ENCODE results near the gene CXCR5.

CXCR5 gene

DNA sequence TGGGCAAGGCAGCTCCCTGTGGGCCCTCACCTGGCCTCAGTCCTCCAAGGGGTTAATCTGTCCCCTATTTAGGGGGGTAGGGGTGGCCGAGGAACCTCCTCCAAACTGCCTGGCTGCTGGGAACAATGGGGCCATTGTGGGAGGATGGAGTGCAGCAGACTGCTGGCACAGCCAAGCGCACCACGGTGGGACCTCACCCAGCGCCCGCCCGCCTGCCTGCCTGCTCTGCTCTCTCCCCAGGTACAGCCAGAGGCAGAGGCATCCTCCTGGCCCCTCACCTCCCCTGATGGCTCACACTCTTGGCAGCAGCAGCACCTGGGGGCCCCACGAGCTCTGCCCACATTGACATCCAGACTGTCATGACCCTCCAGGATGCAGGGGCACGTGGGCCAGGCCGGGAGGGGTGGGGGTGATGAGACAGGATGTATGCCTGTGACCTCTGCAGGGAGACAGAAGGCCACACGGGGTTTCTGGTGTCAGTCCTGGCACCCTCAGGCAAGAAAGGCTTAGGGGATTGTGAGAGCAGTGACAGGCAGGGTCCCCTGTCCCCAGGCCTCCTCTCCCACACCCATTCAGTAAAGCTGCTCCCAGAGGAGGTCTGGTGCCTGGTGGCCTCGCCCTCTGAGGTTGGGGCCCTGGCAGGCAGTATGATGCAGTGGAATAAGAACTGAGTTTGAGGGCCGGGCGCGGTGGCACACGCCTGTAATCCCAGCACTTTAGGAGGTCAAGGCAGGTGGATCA, 30.7 kb downstream of the CXCR5 start:
- DNase-seq: no peak

DNA sequence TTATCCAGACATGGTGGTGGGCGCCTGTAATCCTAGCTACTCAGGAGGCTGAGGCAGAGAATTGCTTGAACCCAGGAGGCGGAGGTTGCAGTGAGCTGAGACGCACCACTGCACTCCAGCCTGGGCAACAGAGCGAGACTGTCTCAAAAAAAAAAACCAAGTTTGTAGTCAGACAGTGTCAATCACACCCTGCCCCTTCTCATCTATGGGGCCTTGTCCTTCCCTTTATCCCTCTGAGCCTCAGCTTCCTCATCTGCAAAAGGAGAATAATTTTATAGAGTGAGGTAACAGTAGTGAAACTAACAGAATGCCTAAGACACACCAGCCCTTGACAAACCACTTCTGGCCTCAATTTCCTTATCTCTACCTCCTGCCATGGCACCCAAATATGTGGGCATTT, 31.3 kb downstream of the CXCR5 start:
- DNase-seq: no peak

DNA sequence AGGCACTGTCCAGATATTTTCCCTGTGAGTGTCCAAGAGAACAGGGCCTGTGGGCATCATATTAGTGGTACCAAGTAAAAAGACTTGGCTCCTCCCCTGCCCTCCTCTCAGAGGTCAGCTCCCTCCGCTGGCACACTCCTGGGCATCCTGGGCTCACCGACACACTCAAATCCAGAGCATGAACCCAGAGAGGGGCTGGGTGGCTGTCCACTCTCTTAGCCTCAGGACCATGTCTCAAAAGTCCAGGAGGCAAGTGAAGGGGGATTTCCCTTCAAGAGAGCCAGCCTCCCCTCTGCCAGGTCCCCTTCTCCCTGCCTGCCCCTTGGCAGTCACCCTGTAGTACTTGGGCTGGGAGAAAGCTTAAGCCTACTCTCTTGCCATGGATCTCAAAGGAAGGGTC, 31.7 kb downstream of the CXCR5 start:
- DNase-seq: no peak

DNA sequence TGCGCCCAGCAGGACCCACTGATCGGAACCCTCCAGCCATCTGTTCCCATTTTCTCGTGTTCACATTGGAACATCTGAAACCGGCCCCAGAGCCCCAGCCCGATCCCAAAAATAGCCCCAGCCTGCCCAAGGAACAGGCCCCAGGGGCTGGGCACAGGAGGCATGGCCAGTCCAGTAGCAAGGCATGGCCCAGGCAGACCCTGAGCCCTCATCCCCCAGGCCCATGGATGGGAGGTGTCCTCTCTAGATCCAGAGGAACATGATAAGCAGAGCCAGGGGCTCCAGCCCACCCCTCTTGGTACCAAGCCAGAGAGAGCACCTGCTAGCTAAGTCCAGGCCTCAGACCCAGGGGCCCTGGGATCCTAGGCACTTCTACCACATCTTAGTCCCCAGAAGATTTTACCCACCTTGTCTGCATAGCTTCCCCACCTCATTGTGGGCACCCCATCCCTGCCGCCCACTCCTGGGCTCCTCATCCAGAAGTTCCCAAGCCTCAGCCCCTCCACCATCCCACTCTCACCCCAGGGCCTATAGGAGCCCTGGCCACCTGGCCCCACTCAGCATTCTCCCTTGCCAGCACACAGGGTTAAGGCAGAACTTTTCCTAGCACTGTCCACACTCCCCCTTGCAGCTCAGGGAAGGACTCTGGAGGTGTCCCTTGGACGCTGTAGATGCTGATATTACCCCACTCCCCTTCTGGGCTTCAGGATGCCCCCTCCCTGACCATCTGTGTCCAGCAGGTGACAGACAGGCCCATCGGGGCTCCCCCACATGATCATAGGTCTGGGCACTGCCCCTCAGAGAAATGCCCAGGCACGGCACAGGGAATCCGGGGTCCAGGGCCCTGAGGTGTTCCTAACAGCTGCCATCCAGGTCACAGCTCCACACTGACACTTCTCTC, 32.5 kb downstream of the CXCR5 start:
- no peak for DNase-seq

DNA sequence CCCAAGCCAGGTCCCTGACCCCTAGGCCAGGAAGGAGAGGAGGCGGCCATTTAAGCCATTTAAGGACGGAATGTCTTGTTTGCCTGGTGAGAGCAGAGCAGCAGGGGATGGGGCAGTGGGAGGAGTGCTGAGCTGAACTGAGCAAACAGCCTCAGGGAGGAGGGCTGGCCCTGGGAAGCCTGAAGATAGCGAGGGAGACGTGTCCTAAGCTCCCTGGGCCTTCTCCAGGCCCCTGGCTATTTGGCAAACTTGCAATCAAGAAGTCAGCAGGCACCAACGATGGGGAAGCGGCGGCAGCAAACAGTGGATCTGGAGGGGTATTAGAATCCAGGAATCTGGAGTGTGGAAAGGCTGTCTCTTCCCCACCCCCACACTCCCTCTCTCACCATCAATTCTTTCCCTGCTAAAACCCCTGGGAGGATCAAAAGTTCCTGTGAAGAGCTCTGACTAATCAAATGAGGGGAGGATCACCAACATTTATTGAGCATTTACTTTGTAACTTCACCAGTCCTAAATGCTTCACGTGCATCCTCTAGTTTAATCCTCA, 33.2 kb downstream of the CXCR5 start:
- no peak for DNase-seq

DNA sequence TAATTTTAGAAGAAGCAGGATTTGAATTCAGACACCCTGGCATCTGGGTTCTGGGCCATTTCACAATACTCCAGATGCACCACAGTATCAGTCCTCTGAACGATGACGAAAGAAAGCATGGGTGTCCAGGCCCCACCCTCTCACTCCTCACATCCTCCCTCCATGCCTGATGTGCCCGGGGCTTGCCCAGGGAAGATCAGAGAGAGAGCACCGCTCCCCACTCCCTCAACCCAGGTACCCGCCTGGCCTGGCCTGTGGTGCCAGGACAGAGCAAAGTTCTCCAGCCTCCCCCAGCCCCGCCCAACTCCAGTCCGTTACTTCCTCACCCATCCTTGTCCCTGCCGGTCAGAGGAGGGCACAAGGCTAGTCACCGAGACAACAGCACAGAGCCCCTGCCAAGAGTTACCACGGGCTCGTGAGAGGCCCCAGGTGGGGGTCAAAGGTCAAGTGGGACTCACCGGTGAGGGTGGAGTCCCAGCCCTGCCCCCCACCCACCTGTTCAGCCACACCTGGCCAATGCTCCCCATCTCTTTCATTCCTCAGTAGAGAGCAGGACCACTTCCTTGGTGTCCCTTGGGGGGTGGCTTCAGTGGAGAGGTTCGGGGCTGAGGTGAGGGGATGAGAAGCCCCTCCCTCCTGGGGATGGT, 33.9 kb downstream of the CXCR5 start:
- DNase-seq: no peak

DNA sequence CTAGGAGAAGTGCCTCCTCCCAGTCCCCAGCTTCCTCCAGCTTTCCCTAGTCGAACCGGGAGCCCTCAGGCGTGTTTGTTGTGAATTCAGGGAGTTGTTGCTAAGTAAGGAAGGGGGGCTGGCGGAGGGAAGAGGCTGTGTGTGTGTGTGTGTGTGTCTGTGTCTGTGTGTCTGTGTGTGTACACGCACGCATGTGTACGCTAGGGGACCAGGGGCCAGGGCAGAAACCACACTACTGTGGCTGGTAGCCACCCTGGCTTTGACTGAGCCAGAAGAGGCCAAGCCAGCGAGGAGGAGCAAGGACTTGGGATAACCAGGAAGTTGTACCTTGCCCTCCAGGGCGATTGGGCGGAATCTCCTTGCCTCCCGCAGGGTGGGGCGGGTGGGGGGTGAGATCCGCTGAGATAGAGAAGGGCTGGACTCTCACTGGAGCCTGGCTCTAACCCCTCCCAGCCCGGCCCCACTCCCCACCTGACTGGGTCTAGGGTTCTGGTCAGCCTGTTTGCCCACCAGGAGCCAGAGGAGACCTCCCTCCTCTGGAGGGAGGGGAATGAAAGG, 34.5 kb downstream of the CXCR5 start:
- DNase-seq: no peak

DNA sequence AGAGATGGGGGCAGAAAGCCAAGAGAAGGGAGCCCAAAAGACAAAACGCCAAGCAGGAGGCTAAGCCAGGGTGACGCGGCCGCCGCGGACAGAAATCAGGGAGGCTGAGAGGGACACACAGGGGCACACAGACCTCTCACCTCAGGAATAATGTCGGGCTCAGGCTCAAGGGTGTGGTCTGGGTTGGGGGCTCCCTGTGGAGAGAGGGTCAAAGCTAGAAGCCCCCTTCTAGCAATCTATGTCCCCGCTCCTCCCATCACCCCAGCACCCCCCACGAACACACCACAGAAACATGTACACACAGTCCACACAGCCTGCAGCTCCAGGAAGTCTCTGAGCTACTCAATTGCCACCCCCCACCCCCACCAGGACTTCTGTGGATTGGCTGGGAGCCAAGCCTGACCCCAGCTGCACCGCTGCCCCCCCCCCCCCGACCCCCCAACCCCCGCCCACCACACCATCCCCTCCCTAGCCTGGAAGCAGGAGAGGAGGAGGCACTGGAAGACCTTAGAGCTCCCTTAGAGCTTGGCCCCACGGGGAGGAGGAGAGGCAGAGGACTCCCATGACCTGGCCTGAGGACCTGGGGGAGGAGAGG, 35.1 kb downstream of the CXCR5 start:
- DNase-seq: no peak

DNA sequence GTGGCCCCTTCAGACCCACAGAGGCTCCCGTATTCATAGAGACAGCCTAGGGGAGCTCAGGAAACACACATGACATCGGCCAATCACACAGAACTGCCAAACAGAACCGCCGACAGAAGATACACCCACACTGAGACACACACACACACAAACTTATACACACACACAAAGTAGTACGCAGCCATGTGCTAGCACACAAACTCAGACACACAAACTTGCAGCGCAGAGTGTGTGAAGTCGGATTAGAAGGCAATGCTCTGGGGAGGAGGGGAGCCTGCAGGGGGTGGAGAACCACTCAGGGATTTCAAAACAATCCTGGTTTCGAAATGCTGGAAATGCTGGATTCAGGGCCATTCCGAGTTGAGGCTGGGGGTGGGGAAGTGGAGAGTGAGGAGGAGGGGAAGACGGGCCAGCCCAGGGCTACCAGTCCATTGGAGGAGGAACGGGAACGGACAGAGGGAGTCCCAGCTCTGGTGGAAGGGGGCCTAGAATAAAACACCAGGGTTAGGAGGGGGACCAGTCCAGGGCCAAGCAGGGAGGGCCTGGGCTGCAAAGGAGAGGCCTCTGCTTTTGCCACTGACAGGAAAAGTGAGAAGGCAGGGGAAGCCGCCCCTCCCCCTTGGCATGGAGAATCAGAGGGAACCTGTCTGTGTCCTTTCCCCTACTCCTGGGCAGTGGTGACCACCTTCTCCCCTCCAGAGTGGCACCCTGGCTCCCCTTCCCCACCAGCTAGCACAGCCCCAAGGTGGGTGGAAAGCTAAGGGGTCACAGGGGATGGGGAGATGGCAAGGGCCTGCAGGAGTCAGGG, 37.6 kb downstream of the CXCR5 start:
- no peak for DNase-seq

DNA sequence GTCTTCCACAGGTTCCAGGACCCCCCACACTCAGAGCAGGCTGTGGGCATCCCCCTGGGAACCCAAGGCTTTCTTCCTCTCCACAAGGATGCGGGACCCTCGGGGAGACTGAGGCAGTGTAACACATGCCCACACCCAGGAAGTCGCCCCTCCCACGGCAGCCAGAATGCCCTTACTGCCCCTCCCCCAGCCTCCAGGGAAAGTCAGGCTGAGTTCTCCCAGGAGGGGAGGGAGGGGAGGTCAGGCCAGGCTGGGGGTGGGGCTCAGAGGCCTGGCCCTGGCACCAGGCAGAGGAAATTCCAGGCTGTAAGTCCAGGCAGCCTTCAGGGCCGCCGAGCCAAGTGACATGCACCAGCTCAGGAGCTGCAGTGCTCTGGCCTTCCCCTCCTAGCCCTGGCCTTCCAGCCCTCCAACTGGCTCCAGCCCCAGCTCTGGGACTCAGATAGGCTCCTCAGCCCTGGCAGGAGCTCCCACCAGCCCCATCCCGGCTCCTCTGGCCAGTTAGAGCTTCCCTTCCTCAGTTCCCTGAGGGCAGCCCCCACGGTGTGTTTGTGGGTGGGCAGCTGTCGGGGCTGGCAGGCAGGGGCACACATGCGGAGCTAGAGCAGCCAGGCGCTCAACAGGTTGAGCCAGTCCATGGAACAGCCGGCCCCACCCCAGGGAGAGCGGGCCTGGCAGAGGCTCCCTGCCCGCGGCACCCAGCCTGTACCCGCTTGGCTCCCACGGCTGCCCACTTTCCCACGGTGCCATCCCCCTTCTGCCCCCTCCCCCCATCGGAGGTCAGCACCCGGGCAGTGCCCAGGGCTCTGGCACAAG, 38.4 kb downstream of the CXCR5 start:
- no peak for DNase-seq

DNA sequence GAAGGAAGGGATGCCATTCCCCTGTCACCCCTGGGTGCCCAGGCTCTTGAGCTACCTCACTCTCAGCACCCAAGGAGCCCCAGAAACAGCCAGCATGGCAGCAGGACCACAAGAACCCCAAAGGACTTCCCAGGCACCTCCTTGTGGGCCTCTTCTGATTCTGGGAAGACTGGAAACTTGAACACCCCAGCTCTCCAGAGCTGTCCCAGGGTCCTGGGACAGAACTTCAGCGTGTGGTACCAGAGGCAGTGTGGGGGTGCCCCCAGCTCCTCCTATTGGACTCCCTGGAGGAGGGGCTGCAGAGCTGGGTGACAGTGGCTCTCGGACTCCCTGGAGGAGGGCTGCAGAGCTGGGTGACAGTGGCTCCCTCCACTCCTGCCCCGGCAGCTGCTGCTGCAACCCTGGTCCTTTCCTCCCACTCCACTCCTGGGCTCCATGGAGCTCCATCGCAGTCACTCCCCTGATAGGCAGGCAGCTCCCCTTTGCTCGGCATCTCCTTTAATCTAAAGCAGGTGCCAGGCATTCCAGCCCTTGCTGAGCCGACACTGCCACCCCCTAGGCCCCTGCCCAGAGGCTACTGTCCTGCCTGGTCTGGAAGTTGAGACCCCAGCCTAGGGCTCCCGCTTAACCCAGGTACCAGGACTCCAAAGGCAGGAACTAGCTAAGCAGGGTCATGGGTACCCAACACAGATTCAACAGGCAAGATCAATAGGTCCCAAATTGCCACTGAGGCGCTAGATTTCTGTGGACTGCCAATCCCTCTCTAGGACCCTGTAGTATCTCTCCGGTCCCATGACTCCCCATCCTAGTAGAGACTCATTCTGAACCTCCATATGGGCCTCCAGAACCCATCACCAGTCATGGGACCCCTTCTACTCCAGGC, 39.3 kb downstream of the CXCR5 start:
- no peak for DNase-seq

DNA sequence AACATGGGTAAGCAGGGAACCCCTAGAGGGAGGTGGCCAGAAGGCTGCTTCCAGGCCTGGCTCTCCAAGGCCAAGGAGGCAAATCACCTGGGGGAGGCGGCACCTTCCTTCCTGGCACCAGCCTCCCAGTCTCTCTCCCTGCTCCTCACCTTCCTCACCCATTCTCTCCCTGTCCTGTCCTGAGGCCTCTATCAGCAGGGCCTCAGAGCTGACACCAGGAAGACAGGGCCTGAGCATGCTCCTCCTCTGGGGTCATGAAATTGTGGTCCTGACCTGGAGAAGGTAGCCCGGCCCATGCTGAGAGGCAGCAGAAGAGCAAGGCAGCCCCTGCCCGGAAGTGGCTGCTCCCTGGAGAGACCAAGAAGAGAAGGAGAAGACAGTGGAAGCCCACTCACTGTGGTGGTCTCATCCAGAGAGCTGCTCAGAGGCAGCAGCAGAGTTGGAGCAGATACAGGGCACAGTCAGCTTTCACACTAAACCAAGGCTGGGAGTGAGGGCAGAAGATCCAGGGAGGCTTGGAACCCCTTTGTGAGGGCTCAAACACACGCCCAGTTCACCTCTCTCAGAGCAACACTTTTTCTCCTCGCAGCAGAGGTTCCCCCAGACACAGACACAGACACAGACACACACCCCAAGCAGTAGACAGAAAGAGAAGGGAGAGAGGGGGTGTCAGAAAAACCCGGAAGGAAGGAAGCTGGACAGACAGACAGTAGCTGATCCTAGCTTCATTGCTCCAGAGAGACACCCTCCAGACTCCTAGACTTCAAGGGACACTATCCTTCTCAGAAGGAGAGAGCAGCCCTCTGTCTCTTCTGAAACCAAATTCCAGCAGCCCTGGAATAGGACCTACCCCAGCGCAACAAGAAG, 40.3 kb downstream of the CXCR5 start:
- DNase-seq: no peak

DNA sequence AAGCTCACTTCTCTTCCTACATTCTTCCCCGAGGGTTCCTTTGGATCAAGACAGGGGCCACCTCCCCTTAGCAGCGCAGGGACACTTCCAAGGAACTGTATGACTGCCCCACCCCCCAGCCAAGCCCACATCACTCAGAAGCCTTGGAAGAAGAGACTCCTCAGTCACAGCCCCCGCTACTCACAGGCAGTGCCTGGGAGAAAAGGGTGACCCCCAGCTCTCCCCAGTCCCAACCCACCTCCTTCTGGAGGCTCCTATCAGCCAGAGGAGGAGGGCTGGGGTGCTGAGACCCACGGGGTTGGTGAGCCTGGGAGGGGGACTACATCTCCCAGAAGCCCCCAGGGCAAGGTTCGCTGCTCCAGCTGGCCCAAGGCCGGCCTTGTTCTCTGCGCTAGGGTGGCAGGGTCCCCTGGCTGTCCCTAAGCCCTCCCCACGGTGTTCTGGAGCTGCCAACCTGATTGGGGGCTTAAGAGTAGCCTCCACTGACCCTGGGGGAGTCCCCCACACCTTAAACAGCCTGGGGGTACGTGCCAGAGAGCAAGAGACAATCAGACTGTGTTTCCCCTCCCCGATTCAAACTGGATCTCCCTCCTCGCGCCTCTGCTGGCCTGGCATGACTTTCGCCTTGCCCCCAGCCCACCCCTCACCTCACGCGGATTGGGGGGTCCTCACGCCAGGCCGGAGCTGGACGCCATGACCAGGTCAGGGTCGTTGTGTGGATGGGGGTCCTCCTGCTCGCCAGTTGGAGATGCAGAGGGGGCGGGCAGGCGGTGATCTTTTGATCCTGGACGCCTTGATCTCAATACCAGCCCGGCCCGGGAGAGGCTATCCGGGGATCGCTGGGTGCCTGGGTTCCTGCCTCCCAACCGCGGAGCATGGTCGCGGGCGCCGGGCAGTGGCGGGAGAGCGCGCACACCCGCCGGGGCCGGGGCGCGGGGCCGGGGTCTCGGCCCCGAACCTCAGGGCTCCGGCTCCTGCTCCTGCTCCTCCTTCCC, 41.2 kb downstream of the CXCR5 start:
- peak; percentile 47 to 48 for DNase-seq

DNA sequence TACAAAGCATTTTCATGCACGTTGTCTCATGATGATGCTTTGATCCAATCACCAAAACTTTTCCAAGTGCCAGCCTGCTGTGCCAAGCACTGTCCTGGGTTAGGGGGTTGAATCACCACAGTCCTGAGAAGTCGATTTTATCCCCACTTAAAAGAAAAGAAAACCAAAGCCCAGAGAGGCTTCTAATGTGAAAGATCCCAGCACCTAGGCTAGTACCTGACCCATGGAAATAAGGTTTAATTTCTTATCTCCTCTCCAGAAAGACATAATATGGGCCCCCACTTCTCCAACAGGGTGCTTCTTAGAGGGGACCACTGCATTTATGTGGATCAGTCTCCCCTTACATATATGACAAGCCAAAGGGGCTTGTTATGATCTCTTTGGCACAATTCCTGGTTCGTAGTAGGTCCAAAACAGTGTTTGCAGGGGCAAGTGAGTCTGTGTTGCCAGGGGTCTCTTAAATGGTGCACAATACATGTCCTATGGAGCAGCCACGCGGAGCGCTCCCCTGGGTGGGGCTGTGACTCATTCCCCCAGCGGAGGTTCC, 43.9 kb downstream of the CXCR5 start:
- no peak for DNase-seq

DNA sequence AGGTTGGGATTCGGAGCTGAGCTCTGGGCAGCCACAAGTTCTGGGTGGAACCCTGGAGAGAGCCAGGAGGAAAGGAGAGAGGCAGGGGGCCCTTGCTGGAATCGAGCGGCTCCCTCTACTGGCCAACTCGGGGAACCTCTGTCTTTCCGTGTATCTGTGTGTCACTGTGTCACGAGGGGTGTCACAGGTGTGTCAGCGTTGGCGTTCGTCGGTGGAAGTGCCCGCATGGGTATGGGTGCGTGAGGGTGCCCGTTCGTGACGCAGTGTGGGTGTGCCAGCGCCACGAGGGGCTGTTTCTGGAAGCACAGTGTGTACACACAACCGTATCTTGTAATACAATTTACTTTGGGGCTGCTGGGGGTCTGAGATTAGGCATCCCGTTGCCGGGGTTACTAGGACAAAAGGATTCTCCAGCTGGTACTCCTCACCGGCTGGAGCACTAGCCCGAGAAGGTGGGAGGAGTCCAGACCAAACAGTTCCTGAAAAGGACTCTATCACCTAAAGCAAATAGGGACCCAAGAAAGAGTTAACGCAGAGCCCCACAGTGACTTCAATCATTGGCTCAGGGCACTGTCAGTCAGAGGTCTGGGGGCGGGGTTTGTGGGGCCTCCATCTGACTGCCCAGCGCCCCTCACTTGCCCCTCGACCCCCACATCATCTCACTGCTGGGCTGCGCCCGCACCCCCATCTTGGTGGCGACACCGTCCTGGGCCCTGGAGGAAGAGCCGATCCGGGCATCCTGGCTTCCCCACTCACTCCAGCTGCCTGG, 44.6 kb downstream of the CXCR5 start:
- DNase-seq: peak; percentile 77 to 88

DNA sequence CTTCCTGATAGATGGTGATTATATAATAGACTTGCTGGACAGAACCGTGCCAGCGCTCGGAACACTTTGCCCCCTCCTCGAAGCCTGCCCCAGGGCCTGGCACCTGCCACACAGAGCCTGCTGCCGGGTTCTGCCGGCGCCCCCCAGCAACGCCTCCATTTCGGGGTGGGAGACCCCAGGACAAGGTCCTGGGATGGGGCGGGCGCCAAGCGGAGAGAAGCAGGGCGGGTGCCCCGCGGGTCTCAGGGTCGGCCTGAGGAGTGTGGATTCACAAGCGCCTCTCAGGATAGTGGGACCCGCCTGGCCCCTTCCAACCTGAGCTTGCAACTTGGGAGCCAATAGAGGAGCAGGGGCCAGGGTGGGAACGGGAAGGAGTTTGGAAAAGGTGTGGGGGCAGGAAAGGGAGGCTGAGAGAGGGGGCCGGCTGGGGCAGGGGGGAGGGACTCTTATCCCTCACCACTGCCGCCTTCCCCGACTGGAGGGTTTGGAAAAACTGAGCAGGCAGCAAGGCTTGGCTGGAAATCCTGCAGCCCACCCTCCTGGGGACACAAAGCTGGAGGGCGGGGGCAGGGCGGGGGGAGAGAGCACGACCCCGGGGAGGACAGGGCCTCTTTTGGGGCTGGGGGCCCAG, 45.3 kb downstream of the CXCR5 start:
- peak in 1 of 2 experiments; percentile 46 for DNase-seq

Data from SHP77 (cell line).